NT2/D1 (cell line): ENCODE results near the gene TMEM163.

Experiments
- SUZ12 ChIP-seq: IDR thresholded peaks from 2 replicates; pipeline ENCODE4 v1.6.1; 2011; ENCODE audit not compliant: insufficient read length, insufficient read depth; ENCODE audit errors: extremely low read depth
- YY1 ChIP-seq: IDR thresholded peaks from 2 replicates; pipeline ENCODE4 v1.6.1; 2011; ENCODE audit not compliant: insufficient read length, insufficient read depth
- ZNF274 ChIP-seq: IDR thresholded peaks from 2 replicates; pipeline ENCODE4 v1.6.1; 2011; ENCODE audit warnings: mild to moderate bottlenecking, low read depth, low read length

- TF ChIP-seq YY1 (no peak), ZNF274 (no peak), SUZ12 (no peak)
These were observed 250.0 kb downstream of the TMEM163 start for GRCh38 chr2:134468776-134469175.
